Measurements from ENCODE around the gene ADAMTS18.
A peak's percentile ranks its signal among the peaks of the same experiment; 100 is the strongest.
"Not testable (repeated sequence)": the region's sequence is repeated elsewhere in the genome, so short reads cannot be mapped to it uniquely, and the experiment has no call there.

ADAMTS18 gene

GRCh38 chr16:77322757-77323156 lies 112.1 kb downstream of the ADAMTS18 start:
- peak; percentile 41 for DNase-seq

GRCh38 chr16:77317059-77317458 lies 117.8 kb downstream of the ADAMTS18 start:
- no peak for DNase-seq

GRCh38 chr16:77310877-77311276 lies 124.0 kb downstream of the ADAMTS18 start:
- DNase-seq = no peak

- no peak for DNase-seq
These were observed 126.7 kb downstream of the ADAMTS18 start for GRCh38 chr16:77308163-77308561.

- no peak for DNase-seq
These were observed 127.2 kb downstream of the ADAMTS18 start for GRCh38 chr16:77307426-77308162.

- no peak for DNase-seq
These were observed 128.8 kb downstream of the ADAMTS18 start for GRCh38 chr16:77306075-77306474.

GRCh38 chr16:77304877-77305276 lies 130.0 kb downstream of the ADAMTS18 start:
- DNase-seq = no peak

- DNase-seq = no peak
These were observed 130.7 kb downstream of the ADAMTS18 start for GRCh38 chr16:77304134-77304533.

- no peak for DNase-seq
These were observed 132.2 kb downstream of the ADAMTS18 start for GRCh38 chr16:77302674-77303073.

- no peak for DNase-seq
These were observed 132.6 kb downstream of the ADAMTS18 start for GRCh38 chr16:77302249-77302648.

- DNase-seq = no peak
These were observed 134.6 kb downstream of the ADAMTS18 start for GRCh38 chr16:77300256-77300655.

GRCh38 chr16:77299395-77299794 lies 135.4 kb downstream of the ADAMTS18 start:
- no peak for DNase-seq

- DNase-seq = no peak
These were observed 136.1 kb downstream of the ADAMTS18 start for GRCh38 chr16:77298418-77299360.

GRCh38 chr16:77297996-77298395 lies 136.8 kb downstream of the ADAMTS18 start:
- no peak for DNase-seq

- DNase-seq = no peak
These were observed 138.9 kb downstream of the ADAMTS18 start for GRCh38 chr16:77295896-77296295.

GRCh38 chr16:77290451-77291115 lies 144.3 kb downstream of the ADAMTS18 start:
- DNase-seq = peak; percentile 81

- no peak for DNase-seq
These were observed 145.5 kb downstream of the ADAMTS18 start for GRCh38 chr16:77289331-77289809.

GRCh38 chr16:77288222-77288621 lies 146.6 kb downstream of the ADAMTS18 start:
- no peak for DNase-seq

GRCh38 chr16:77285676-77286075 lies 149.2 kb downstream of the ADAMTS18 start:
- no peak for DNase-seq

GRCh38 chr16:77282345-77282744 lies 152.5 kb downstream of the ADAMTS18 start:
- no peak for DNase-seq

GRCh38 chr16:77279316-77279715 lies 155.5 kb downstream of the ADAMTS18 start:
- DNase-seq = not testable (repeated sequence)

GRCh38 chr16:77277571-77277970 lies 157.3 kb downstream of the ADAMTS18 start:
- no peak for DNase-seq

GRCh38 chr16:77277141-77277540 lies 157.7 kb downstream of the ADAMTS18 start:
- no peak for DNase-seq
